ENCODE results near the gene IL4.
"Not testable (repeated sequence)": the region's sequence is repeated elsewhere in the genome, so short reads cannot be mapped to it uniquely, and the experiment has no call there.

Gene IL4

DNA sequence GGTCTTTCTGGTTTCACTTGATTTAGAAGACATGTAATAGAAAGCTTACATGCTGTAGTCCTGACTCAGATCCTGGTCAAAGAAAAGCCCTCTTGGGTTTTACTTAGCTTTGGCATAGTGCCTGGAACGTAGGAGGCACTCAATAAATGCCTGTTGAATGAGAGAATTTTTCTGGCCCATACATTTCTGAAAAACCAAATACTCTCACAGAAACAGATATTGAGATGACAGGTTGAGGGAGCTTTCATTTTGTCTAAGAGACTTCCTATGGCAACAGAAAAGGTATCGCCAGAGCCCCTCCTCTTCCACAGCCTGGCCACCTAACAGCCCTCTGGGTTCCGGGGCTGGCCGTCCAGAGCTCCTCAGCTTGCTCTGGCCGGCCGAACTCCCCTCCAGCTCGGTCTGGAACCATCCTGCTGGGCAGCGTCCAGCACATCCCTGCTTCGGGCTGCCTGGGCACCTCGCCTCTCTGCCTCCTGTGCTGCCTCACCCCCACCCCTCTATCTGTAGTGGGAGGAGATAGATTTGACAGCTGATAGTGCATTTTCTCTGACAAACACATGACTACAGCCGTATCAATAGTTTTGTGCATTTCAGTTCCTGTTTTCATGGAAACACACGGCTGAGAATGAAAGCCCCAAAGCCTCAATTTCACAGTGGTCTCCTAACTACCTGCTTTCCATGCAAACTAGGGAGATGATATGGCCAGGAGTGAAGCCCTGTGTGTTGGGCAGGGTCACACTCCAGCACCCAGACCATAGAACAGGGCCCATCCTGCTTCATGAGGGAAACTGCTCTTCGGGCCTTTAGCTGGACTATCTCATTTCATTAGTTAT is 1.1 kb downstream of the IL4 start:
- peak; percentile 22 for DNase-seq

DNA sequence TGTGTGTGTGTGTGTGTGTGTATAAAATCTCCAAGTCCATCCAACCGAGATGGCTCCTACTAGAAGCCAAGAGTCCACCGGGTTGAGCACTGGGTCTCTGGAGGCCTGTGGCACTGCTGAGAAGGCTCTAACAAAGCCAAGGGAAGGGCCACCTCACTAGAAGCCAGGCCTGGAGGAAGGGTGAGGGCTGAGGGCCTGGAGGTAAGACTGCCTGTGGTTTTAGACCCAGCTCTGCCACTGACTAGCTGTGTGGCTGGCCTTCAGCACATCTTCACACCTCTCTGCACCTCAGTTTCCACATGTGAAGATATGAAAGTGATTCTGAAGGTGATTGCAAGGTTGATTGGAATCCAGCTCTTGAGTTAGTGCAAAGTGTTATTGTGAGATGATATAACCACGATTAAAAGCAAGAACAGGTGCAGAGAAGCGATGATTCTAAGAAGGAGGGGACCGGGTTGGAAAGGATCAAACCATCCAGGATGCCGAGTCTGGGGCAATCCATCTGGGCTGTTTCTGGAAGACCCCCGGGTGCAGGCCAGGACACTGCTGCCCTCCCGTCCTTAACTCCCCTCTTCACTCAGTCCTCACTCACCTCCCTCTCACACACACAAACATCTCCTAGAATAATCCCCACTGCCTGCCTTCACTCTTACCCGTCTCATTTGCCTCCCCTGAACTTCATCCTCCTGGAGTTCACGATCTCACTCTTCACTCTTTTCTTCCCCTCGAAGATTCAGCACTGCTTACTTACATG is 2.3 kb downstream of the IL4 start:
- DNase-seq, result no peak

DNA sequence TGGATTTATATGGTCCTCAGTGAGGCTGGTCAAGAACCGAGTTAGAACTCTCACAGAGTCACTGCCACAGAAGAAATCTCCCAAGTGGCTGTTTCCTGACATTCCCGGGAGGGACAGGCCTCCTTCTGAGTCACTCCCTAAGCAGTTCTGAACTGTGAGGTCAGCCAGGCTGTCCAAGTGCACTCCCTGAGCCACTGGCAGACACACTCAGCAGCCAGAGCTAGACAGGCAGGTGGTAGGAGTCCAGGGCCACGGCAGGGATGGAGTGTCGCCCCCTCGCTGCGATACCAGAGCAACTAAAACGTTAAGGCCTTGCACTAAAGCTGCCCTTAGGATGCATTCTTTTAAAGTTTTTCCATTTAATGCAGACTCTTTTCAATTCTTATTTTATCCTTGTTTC is 3.4 kb downstream of the IL4 start:
- DNase-seq, result no peak

DNA sequence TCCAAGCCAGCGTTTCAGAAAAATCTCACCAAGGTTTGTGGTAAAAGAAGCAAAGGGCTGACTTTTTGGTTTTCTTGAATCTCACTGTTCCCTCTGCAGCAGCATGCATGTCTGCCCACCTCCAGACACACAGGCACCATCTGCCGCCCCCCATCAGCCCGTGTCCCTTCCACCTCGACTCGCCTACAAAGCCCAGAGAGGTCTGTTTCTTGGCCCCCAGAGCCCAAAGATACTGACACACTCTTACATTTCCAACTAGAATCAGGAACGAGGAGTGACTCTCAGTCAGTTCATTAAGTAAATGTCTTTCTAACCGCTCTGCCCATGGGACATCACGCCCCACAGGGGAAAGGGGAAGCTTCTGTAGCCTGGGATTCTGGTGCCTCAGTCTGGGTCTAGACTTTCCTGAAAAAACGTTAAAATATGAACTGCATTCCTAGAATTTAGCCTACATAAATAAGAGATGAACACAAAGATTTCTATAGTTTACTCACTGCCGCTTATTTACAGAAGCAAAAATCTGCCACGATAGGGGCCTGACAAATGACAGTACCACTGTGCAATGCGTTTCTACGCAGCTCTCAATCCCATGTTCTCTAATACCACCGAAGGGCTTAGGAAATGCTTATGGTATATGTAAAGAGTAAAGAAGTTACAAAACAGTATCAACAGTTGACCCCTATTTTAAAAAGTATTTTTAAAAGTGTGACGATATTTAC is 4.1 kb downstream of the IL4 start:
- DNase-seq, result no peak

DNA sequence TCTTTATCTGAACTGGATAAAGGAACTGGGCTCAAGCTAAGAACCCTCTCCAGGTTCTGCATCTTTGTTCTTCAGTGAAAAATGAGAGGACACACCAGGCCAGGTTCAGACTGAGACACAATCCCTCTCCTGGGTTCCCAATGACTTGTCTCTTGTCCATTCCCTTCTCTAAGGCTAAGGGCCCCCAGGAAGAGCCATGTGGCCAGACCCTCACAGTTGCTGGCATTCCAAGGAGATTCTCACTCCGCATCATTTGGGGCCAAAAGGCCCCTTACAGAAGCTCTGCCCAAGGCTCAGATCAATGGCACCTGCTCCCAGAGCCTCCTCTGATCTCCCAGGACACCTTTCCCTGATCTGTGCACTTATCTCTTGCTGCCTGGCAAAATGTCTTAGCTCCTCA is 4.9 kb downstream of the IL4 start:
- DNase-seq, result no peak

DNA sequence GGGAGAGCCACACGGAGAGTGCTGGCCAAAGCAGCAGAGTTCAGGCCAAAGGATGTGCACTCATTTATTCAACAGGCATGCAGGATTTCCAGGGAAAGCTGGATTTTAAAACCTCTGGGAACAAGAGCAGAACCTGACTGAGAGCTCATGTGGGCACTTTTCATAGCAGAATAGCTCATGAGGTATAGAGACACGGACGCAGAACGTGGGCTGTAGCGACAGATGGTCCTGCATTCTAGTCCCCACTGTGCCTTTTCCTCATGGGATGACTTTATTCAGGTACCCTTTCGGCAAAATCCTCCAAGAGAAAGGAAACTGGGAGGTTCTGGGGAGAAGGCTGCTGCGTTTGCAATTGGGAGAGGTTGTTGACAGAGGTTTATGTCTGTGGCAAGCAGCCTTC is 5.4 kb downstream of the IL4 start:
- no peak for DNase-seq

DNA sequence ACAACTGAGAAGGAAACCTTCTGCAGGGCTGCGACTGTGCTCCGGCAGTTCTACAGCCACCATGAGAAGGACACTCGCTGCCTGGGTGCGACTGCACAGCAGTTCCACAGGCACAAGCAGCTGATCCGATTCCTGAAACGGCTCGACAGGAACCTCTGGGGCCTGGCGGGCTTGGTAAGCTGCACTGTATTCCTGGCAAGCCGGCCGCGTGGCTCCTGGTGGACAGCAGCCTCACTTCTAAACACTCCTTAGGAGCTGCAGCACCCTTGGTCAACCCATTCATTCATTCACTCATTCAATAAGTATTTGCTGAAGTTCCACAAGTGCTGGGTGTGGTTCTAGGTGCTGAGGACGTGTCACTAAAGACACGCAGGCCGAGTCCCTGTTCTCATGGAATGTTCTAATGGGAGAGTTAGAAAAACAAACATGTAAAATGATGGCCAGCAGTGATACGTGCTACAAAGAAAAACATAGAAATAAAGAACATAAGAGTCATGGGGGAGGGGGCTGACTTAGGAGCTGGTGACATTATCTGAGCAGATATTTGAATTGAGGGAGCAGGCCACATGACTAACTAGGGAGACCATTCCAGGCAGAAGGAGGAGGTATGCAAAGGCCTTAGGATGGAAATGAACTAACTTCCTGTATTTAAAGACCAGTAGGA is 6.1 kb downstream of the IL4 start:
- no peak for DNase-seq

DNA sequence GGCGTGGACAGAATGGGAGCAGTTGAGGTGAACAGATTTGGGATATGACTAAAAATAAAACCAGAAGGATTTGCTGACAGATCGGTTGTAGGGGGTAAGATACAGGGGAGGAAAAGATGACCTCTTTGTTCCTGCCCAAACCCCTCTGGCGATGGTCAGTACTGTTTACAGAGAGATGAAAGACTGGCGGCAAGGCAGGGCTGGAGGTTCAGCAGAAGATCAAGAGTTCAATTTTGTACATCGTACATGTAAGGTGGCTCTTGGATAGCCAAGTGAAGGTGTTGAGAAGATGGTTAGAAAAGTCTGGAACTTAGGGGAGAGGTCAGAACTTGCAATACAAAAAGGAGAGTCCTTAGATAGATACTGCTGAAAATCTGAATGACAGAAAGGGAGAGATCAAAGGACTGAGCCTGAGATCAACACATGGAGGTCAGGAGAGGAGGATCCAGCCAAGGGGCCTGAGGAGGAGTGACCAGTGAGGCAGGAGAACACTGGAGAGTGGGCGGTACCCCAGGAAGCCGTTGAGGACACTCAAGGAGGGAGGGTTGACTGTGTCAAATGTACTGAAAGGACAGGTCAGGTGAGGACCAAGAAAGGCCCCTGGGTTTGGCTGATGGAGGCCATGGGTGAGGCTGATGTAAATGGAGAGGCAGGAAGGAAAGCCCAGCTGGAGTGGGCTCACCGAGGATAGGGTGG is 7.1 kb downstream of the IL4 start:
- DNase-seq, result no peak

DNA sequence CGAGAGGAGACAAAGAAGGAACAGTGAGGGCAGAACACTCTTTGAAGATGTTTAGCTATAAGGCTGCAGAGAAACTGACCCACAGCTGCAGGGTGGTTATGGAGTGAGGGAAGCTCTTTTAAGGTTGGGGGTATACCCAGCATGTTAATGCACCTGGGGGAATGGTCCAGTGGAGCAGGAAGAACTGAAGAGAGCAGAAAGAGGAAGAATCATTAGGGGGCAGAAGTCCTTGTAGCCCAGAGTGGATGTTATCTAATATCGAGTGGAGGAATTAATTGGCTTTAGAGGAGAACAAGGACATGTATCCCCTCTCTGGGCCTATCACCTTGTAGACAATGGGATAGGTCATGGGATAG is 7.7 kb downstream of the IL4 start:
- no peak for DNase-seq

DNA sequence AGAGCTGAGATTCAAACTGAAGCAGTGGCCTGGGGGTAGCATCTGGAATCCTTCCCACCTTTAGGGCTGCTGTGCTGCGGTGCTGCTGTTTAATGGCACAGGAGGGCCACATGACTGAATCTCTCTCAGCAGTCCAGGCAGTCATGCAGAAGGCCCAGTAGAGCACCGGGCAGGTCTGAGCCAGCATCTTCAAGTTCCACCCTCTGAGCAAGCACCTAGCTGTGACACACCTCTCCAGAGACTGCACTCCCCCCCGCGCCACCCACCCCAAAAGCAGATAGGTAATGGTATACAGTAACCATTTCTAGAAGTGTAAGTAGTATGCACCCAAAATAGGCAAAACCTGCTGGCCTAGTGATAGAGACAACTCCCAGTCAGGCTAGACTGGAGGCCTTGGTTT is 8.2 kb downstream of the IL4 start:
- DNase-seq, result no peak

DNA sequence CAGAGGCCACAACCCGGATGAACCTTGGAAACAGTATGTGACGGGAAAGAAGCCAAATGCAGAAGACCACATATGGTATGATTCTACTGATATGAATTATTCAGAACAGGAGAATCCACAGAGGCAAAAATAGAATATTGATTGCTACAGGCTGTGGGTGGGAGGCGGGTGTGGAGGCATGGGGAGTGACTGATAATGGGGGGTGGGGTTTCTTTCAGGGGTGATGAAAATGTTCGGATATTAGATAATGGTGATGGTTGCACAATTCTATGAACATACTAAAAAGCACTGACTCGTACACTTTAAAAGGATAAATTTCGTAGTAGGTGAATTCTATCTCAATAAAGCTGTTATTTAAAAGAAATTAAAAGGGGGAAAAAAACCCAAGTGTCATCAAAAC is 10.7 kb downstream of the IL4 start:
- DNase-seq, result no peak

DNA sequence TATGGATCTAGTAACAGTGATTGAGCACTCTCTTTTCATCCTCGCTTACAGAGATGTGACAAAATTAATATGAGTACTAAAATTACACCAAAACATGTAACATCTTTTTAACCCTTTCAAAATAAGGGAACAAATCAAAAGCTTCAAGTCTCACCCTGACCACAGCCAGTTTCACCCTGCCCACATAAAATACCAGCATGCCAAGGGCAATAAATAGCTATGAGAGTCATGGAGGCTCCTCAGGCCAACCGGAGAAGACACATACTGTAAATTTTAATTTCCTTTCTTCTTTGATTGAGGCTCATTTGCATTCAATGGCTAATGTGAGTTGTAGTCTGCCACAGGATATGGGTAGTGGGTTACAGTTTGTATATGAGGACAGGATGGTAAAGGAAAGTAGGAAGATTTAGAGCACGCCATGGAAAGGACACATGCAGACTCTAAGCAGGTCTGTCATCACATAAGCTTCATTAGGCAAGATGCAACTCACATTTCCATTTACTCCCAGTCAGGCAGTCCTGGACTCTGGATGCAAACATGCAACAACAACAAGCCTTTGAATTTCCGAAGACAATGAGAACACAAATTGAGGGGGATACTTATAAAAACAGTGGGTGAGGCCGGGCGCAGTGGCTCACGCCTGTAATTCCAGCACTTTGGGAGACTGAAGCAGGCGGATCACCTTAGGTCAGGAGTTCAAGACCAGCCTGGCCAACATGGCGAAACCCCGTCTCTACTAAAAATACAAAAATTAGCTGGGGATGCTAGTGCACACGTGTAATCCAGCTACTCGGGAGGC is 11.3 kb downstream of the IL4 start:
- no peak for DNase-seq

DNA sequence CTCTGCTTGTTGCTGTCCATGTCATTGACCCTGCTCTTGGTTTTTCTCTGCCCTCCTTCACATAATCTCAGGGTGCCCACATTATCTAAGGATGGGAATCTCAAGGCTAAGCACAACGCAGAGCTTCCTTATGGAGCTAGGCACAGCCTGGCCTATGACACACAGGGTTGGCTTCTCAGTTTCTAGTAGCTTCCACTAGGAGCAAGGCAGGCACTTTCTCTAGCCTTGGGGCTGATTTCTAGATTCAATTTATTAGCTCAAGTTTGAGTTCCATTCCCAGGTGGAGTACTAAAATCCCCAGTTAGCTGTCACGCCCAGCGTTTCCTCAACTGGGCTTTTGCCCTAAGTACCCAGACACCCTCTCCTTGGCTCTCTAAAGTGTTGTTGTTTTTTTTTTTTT is 12.4 kb downstream of the IL4 start:
- no peak for DNase-seq

DNA sequence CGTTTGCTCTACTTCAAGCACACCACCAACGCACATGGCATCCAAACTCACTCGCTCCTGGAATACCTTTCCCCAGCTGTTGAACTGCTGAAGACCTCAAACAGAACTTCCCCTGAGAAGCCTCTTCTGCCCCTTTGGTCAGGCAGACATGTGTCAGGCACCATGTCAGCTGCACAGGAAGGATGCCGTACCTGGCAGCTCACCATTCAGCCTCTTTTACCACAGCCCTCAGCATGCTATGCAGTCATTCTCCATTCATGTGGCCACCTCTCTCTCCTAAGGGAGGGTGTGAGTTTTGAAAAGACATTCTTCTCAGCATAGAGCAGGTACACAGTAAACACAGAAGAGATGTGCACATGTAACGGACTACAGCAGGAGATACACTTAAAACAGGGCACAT is 14.2 kb downstream of the IL4 start:
- DNase-seq, result peak; percentile 50

DNA sequence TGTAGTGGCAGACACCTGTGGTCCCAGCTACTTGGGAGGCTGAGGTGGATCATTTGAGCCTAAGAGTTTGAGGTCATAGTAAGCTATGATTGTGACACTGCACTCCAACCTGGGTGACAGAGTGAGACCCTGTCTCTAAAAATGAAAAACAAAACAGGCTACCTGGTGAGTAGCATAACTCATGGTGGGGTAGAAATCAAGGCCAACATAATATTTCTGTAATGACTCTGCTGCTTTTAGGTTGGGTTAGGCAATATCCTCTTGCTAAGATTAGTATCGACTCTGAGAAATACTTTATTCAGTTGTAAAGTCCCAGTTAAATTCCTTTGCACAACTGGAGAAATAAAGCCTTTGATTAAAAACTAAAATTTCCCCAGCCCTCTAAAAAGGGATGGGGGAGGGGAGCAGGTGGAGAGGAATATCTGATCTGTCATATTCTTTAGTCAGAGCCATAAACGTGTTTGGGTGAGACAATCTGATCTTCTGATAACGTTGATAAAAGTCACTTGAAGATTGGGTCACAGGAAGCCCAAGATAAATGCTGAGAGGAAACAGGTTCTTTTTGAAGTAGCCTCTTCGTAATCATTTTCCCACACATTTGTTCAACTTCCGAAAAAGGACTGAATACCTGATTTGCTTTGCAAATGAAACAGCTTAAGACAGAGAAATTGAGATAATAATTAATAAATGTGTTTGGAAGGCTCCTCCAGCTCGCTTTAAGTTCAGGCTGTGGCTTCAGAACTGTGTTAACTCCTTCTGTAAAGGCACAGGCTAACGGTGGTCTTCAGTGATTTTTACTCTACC is 14.9 kb downstream of the IL4 start:
- DNase-seq, result peak; percentile 56

DNA sequence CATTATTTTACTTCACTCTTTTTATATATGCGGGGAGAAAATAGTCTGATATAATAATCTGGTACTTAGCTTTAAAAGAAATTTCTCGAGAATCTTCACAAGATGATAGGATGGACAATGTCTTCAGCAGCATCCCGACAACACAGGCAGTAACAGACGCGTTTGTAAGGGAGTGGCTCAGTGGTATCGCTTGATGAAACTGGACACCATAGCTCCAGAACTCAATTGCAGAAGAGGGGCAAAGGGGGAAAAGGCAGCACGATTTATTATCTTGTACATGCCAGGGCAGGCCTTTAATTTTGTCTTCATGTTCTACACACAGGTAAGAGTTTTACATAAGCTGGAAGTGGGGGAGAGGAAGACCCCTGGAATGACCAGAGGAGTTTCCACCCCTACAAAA is 15.7 kb downstream of the IL4 start:
- DNase-seq, result no peak

DNA sequence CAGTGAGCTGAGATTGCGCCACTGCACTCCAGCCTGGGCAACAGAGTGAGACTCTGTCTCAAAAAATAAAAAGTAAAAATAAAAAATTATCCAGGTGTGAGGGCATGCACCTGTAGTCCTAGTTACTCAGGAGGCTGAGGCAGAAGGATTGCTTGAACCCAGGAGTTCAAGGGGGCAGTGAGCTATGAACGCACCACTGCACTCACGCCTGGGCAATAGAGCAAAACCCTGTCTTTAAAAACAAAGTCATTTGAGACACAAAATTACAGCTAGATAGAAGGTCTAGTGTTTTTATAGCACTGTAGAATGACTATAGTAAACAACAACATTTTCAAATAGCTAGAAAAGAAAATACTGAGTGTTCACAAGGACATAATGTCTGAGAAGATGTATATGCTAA is 16.4 kb downstream of the IL4 start:
- DNase-seq, result no peak

DNA sequence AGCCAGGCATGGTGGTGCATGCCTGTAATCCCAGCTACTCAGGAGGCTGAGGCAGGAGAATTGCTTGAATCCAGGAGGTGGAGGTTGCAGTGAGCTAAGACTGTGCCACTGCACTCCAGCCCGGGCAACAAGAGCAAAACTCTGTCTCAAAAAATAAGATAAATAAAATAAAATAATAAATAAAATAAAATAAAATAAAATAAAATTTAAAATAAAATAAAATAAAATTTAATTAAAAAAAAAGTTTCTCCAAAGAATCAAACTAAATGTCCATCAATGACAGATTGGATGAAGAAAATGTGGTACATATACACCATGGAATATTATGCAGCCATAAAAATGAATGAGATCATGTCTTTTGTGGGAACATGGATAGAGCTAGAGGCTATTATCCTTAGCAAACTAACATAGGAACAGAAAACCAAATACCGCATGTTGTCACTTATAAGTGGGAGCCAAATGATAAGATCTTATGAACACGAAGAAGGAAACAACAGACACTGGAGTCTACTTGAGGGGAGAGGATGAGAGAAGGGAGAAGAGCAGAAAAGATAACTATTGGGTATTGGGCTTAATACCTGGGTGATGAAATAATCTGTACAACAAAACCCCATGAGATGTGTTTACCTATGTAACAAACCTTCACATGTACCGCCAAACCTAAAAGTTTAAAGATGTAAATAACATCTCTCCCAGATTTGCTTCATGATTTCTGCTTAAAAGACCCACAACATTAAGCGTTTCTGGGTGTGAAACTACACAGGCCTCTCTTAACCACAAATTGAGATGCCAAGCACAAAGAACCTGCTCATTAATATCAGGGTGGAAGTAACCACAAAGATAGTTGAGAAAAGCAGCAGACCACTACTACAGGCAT is 18.2 kb downstream of the IL4 start:
- not testable (repeated sequence) for DNase-seq

DNA sequence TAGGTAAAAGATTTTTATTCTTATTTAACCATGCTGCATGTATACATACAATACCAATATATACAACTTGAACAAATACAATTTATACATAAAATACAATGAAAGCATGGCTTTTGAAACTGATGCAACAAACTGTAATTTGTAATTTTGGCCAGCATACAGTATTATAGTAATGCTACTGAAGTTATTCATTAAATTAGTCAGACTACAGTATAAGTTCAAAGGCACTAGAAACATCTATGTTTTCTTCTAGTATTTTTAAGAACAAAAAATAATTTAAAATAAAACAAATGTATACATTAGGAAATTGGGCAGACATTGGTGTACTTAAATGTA is 18.8 kb downstream of the IL4 start:
- no peak for DNase-seq

DNA sequence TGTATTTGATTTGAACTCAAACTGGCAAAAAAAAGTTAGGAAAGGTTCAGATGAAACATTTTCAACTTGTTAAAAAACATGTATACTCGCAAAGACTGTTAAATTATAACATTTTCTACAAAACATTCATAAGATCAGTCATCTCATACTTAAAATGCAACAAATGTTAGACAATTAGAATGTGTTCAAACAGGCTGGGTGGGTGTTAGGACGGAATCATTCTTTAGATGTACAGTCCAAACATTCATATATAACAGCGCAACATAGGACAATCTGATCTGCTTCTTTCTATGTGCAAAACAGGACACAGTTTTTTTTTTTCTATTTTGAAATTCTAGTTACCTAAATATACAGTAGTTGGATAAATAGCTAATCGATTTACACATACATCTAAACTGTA is 22.2 kb downstream of the IL4 start:
- no peak for DNase-seq
